22Rv1 (cell line): ENCODE measurements around the gene SBNO1.
"Not testable (repeated sequence)": the region's sequence is repeated elsewhere in the genome, so short reads cannot be mapped to it uniquely, and the experiment has no call there.

Experiments
- H3K27ac ChIP-seq: fragments of 450-650 bp; 2 replicates; pipeline ENCODE4 v1.5.1; 2017
- CTCF ChIP-seq: fragments of 450-650 bp; IDR thresholded peaks from 2 replicates; pipeline ENCODE4 v1.5.1; 2017; ENCODE audit warnings: mild to moderate bottlenecking
- ZFX ChIP-seq: fragments of 450-650 bp; IDR thresholded peaks from 2 replicates; pipeline ENCODE4 v1.6.1; 2017; ENCODE audit warnings: antibody characterized with exemption, borderline replicate concordance

The SBNO1 gene

GRCh38 chr12:123364532-123365024, at the start of gene SBNO1:
Gene SBNO1, minus strand, starts transcription at chr12:123364847. Its CDS starts 14,406 bp downstream, at chr12:123350441.
- H3K27ac ChIP-seq, result peak within 1 kb of the TSS; percentile 98
- no peak for TF ChIP-seq ZFX
- no peak for TF ChIP-seq CTCF

- H3K27ac ChIP-seq, result no peak overlapping the region
- TF ChIP-seq ZFX (no peak), CTCF (no peak)
Measured at GRCh38 chr12:123410041-123410412, 45.4 kb upstream of the SBNO1 start.

GRCh38 chr12:123409284-123410040, 44.8 kb upstream of the SBNO1 start:
- not testable (repeated sequence) for H3K27ac ChIP-seq

- not testable (repeated sequence) for H3K27ac ChIP-seq
Measured at GRCh38 chr12:123408619-123409018, 44.0 kb upstream of the SBNO1 start.

- not testable (repeated sequence) for H3K27ac ChIP-seq
Measured at GRCh38 chr12:123407934-123408333, 43.3 kb upstream of the SBNO1 start.

GRCh38 chr12:123407269-123407668, 42.6 kb upstream of the SBNO1 start:
- H3K27ac ChIP-seq, result not testable (repeated sequence)

GRCh38 chr12:123404581-123404980, 39.9 kb upstream of the SBNO1 start:
- TF ChIP-seq CTCF, result no peak
- no peak for TF ChIP-seq ZFX
- no peak overlapping the region for H3K27ac ChIP-seq

GRCh38 chr12:123401753-123402683, 37.4 kb upstream of the SBNO1 start:
- TF ChIP-seq ZFX (no peak), CTCF (no peak)
- H3K27ac ChIP-seq, result no peak overlapping the region

GRCh38 chr12:123399255-123399617, 34.6 kb upstream of the SBNO1 start:
- H3K27ac ChIP-seq, result no peak overlapping the region
- no peak for TF ChIP-seq CTCF
- TF ChIP-seq ZFX, result no peak
